ENCODE results near the gene TUBA1A.
"Not testable (repeated sequence)": the region's sequence is repeated elsewhere in the genome, so short reads cannot be mapped to it uniquely, and the experiment has no call there.

The TUBA1A gene

GRCh38 chr12:49147384-49147783, 41.5 kb downstream of the TUBA1A start:
- DNase-seq (ENCODE audit: low spot score): no peak

GRCh38 chr12:49146406-49146805, 42.5 kb downstream of the TUBA1A start:
- no peak for DNase-seq (ENCODE audit: low spot score)

GRCh38 chr12:49144384-49144783, 44.5 kb downstream of the TUBA1A start:
- no peak for DNase-seq (ENCODE audit: low spot score)

- DNase-seq (ENCODE audit: low spot score): no peak
These were observed 49.9 kb downstream of the TUBA1A start for GRCh38 chr12:49138999-49139398.

- no peak for DNase-seq (ENCODE audit: low spot score)
These were observed 50.3 kb downstream of the TUBA1A start for GRCh38 chr12:49138587-49138986.

GRCh38 chr12:49137476-49137875, 51.4 kb downstream of the TUBA1A start:
- DNase-seq (ENCODE audit: low spot score): no peak

- DNase-seq (ENCODE audit: low spot score): not testable (repeated sequence)
These were observed 51.9 kb downstream of the TUBA1A start for GRCh38 chr12:49136997-49137396.

All from pons (tissue), 1 donor.